HS-5 (cell line): Measurements from ENCODE around the gene GBP2.

Experiments used
- DNase-seq: peaks from one replicate; pipeline ENCODE4 v3.0.0-alpha.2; 2012; ENCODE audit warnings: low read depth

GBP2 gene

DNA sequence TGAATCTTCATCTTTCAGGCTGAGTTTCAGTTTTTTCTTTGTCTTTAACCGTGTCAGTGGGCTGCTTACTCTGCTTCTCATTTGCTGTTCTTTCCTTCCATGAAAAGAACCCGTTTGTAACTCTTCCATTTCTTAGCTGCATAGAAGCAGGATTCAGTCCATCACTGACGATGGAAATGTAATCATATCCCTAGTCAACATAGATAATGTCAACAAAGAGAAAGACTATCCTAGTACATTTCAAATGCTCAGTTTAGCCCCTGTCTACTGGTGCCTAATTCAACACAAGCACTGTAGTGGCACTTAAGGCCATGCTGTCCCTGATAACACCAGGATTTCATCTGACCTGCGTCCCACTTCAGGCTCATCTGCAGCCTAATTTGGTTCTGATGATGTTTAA lies 61.3 kb downstream of the GBP2 start:
- no peak for DNase-seq

DNA sequence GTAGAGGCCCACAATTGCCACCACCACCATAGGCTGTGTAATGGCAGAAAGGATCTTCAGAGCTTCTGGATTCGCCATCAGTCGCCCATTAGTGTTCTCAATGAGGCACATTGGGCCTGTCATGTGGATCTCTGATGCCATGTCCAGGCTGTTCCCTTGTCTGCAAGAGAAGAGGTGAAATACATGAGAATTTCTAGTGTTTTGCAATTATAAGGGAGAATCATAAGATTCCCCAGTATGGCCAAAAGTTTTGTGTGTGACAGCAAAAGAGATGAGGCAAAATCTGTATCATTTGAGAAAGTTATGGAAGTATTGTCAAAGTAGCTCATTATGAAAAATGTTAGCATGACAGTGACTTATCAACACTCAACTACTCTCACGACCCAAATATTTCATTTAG lies 62.8 kb downstream of the GBP2 start:
- DNase-seq, result no peak

GRCh38 chr1:89060091-89060490 lies 65.8 kb downstream of the GBP2 start:
- DNase-seq, result no peak
